GM12891 (cell line): Measurements from ENCODE around the gene TNNT1.

Source experiments
- PAX5 ChIP-seq: IDR thresholded peaks from 2 replicates; pipeline ENCODE4 v1.6.1; 2011; ENCODE audit warnings: low read length, moderate library complexity, mild to moderate bottlenecking; ENCODE audit not compliant: insufficient read depth, severe bottlenecking
- POLR2A ChIP-seq: IDR thresholded peaks from 2 replicates; pipeline ENCODE4 v1.6.1; 2011; ENCODE audit warnings: low read depth, low read length, control low read depth
- POLR2AphosphoS5 ChIP-seq: IDR thresholded peaks from 2 replicates; pipeline ENCODE4 v1.6.1; 2011; ENCODE audit warnings: low read depth, low read length, control low read depth

- no peak for TF ChIP-seq POLR2A
- TF ChIP-seq PAX5 = no peak
- TF ChIP-seq POLR2AphosphoS5 = no peak
These were observed 61.5 kb downstream of the TNNT1 start for GRCh38 chr19:55087542-55087901.
